Heart right ventricle (tissue), 16 donors: ENCODE measurements around the gene GAK. TPM values are rescaled to one million over a fixed set of nuclear protein-coding genes. Genes with fewer than 3 reads are reported as not detected.
"Not testable (repeated sequence)": the region's sequence is repeated elsewhere in the genome, so short reads cannot be mapped to it uniquely, and the experiment has no call there.

Experiments
- ATAC-seq, 8 donors: fragments of 200-7000 bp; cut with Tn5 transposase; one replicate each; pipeline ENCODE4 v1.9.1; 2020; ENCODE audit warnings: mild to moderate bottlenecking in 8 of 8, moderate library complexity in 8 of 8, moderate number of reproducible peaks in 1 of 8
- DNase-seq, 2 donors: peaks; one replicate each; pipeline ENCODE4 v3.0.0-alpha.2; 2020
- H3K27ac ChIP-seq, 10 donors: fragments of 200-600 bp; sonication (generic) in 2 of 10; one replicate each; pipeline versions ENCODE4 v1.5.0 to v1.8.0; 2020 to 2022; ENCODE audit warnings: mild to moderate bottlenecking in 3 of 10
- H3K27me3 ChIP-seq, 7 donors: fragments of 200-600 bp; one replicate each; pipeline ENCODE4 v1.8.0; 2021 to 2022; ENCODE audit warnings: mild to moderate bottlenecking in 2 of 7
- H3K36me3 ChIP-seq, 9 donors: fragments of 200-600 bp; sonication (generic) in 1 of 9; one replicate each; pipeline versions ENCODE4 v1.5.0 to v1.8.0; 2020 to 2022; ENCODE audit warnings: mild to moderate bottlenecking in 2 of 9
- H3K4me1 ChIP-seq, 9 donors: fragments of 200-600 bp; sonication (generic) in 1 of 9; one replicate each; pipeline versions ENCODE4 v1.5.0 to v1.8.0; 2020 to 2022; ENCODE audit warnings: mild to moderate bottlenecking in 4 of 9
- H3K4me3 ChIP-seq, 10 donors: fragments of 200-600 bp; sonication (generic) in 2 of 10; one replicate each; pipeline versions ENCODE4 v1.5.0 to v1.8.0; 2020 to 2022; ENCODE audit warnings: mild to moderate bottlenecking in 7 of 10, moderate library complexity in 2 of 10
- H3K9me3 ChIP-seq, 11 donors: fragments of 200-600 bp in 10 of 11; sonication (generic) in 2 of 11; one replicate each; pipeline versions ENCODE4 v1.5.0 to v1.8.0; 2013 to 2022; ENCODE audit warnings: mild to moderate bottlenecking in 2 of 11, control low read depth in 1 of 11, moderate library complexity in 1 of 11
- WGBS, 2 donors: extraction: QIAGEN DNeasy Blood & Tissue Kit; methylation state at CpG; one replicate each; pipeline ENCODE4 v1.1.7; 2013; ENCODE audit warnings: inconsistent platforms in 1 of 2; 5-methylcytosine and 5-hydroxymethylcytosine counted together
- intact Hi-C, 10 donors: fragments of 100-400 bp; cut with DNase I; formaldehyde crosslinking; loops; one replicate each; pipeline versions ENCODE4 v1.11.1 to v1.14.2; 2022
- long read RNA-seq, 3 donors: library from polyadenylated mRNA; unstranded; transcript quantifications; one replicate each; pipeline ENCODE4 v2.0.0, GENCODE V29; 2020 to 2021
- polyA plus RNA-seq, 2 donors: library from polyadenylated mRNA; stranded (reverse); fragments of 200-250 nt; gene quantifications; one replicate each; pipeline ENCODE4 v1.2.3, GENCODE V29; 2013
- total RNA-seq, 10 donors: library from RNA; stranded (reverse); fragmentation: NEBNext Ultra II Directional in 3 of 10; extraction: Animal tissue kit (Norgen Biotek cat#: 25700) in 3 of 10; gene quantifications; one replicate each; pipeline versions ENCODE4 v1.2.1 to v1.2.4, GENCODE V29; 2021 to 2023
- TF ChIP-seq, protein P1 (sequence below), 9 donors: fragments of 200-600 bp; sonication (generic) in 2 of 9; IDR thresholded peaks; one replicate each; pipeline versions ENCODE4 v1.5.0 to v1.8.0; 2021 to 2022; ENCODE audit warnings: antibody characterized with exemption in 9 of 9, mild to moderate bottlenecking in 5 of 9, moderate library complexity in 1 of 9
- donor health status: Arrhythmogenic right ventricular cardiomyopathy.
- donor health status: ischemic (EF 13 %, LVEDD 7.1; RV severe dilation, severe dysfunction).
- donor health status: healthy with polysubstance abuse.
- donor health status: DM: no; HTN: yes; CAD: no.
- donor health status: DM: no; HTN: no; CAD: no.
- donor health status: ischemic (EF 25% LVEDD 6.9; RV normal size, moderate dysfunction).
- donor health status: ischemic (EF 25% LVEDD 5.7; RV mildly dilated, moderate dysfunction).
- donor health status: healthy.
- donor health status: DM: yes; HTN: yes; CAD: no.
- donor health status: Ischemic cardiomyopathy.
- donor health status: ischemic (EF 35%, LVEDD 5.7; RV mildly dilated, moderate dysfunction).
- donor health status: nonischemic (EF 11% LVEDD 7.7; RV severe dilation, severe dysfunction).
- donor health status: DM: yes; HTN: yes; CAD: no.
- donor health status: PGD.
- donor health status: ischemic (EF 29% LVEDD 5.4; RV normal size, mild dysfunction).
- donor health status: nonischemic (EF 23%, LVEDD 6.1; RV moderate dilation, normal function).

GAK gene
- total RNA-seq (10 to 100 TPM; 21.0 to 38.1 (median 26.9) TPM), polyA plus RNA-seq (100 to 1,000 TPM in 1 of 2 donors, 10 to 100 TPM in 1; 48.6 to 105 TPM)
- long read RNA-seq, donor 1, full-length matches to known transcripts = 7 of 41 reads
- long read RNA-seq, donor 1, partial matches to known transcripts = 14 of 41 reads
- long read RNA-seq, donor 1, other reads (novel, unspliced or antisense) = 20 of 41 reads
- long read RNA-seq, donor 2, full-length matches to known transcripts = 1 of 39 reads
- long read RNA-seq, donor 2, partial matches to known transcripts = 22 of 39 reads
- long read RNA-seq, donor 2, other reads (novel, unspliced or antisense) = 16 of 39 reads
- long read RNA-seq, donor 3, full-length matches to known transcripts = 3 of 55 reads
- long read RNA-seq, donor 3, partial matches to known transcripts = 32 of 55 reads
- long read RNA-seq, donor 3, other reads (novel, unspliced or antisense) = 20 of 55 reads

DNA sequence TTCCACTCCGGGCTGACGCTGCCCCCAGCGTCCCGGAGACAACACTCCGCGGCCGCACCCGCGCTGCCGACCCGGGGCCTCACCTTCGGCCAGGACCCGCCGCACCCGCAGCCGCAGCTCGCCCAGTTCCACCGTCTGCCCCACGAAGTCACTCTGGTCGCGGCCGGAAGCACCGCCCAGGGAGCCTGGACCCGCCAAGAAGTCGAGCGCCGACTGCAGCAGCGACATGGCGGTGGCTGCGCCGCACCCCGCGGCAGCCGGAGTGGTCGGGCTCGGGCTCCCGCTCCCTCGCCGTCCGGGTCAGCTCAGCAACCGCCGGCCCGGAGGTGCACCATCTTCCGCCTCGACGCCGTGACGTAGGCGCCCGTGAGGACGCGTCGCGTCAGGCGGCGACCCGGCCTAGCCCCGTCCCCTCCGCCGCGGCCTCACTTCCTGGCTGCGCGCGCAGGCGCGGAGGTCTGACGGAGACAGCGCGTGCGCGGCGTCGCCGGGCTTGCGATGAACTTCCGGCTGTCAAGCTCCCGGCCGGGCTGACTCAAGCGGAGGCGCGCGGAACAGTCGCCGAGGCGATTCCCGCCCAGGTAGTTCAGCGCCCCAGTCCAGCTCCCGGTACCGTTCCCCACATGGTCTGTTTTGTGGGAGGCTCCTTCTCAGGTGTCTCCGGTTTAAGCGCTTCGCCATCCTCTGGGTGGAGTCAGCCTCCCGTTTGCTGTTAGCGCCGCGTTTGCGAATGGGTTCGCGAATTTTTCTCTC lies at the start of gene GAK, which contains the start of gene TMEM175:
Gene GAK, minus strand, starts transcription at position 357 of the 753 bp plus-strand sequence. Its CDS starts 129 bp downstream, at position 228.
Gene TMEM175, plus strand, starts transcription at position 501 of the 753 bp plus-strand sequence. CDS start 15,280 bp downstream, outside the sequence.
- WGBS, 2 donors = 0% methylated on average over 99 of the region's 99 CpGs
- peak within 1 kb of the TSS; percentile 87 to 100 (median 98) for H3K4me3 ChIP-seq
- TF ChIP-seq, protein P1, sequence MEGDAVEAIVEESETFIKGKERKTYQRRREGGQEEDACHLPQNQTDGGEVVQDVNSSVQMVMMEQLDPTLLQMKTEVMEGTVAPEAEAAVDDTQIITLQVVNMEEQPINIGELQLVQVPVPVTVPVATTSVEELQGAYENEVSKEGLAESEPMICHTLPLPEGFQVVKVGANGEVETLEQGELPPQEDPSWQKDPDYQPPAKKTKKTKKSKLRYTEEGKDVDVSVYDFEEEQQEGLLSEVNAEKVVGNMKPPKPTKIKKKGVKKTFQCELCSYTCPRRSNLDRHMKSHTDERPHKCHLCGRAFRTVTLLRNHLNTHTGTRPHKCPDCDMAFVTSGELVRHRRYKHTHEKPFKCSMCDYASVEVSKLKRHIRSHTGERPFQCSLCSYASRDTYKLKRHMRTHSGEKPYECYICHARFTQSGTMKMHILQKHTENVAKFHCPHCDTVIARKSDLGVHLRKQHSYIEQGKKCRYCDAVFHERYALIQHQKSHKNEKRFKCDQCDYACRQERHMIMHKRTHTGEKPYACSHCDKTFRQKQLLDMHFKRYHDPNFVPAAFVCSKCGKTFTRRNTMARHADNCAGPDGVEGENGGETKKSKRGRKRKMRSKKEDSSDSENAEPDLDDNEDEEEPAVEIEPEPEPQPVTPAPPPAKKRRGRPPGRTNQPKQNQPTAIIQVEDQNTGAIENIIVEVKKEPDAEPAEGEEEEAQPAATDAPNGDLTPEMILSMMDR (IDR thresholded peaks at IDR 0.05) = no peak

DNA sequence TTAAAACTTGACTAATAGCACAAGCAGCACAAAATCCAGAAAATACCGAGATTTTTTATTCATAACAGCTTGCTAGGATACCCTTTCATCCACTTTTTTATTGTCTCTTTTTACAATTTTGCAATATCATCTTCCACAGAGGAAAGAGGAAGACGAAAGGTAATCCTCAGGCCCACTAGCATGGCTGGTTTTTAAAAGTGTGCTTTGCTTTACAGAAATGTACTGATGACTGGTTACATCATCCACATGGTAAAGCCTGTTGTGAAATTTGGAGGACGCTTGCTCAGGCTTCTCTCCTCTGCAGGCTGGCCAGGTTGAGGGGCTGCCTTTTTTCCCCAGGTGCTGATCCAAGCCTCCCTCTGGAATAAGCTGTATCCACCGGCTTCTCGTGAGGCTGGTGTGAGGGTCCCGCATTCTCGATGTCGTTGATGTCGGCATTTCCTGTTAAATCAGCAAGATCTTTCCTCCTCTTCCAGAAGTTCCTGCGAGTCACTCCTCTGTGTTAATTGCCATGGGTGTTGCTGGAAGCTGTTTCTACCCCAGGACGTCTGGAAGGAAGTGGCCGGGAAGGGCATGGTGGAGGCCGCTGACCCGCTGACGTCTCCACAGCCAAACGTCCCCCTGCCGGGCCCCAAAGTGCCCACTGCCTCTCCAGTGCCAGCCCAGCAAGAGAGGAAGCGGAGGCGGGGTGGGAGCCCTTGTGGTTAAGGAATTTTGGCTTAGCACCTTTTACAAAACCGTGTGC lies 47.0 kb upstream of the GAK start:
- Histone ChIP-seq H3K27ac (peak overlapping the region in 1 of 10 donors; percentile 47), H3K4me3 (no peak overlapping the region), H3K4me1 (peaks cover 0 to 15% (median 0%) of the 10 kb centered on the region in 9 donors), H3K36me3 (no peaks in the 10 kb centered on the region), H3K9me3 (no peaks in the 10 kb centered on the region), H3K27me3 (no peaks in the 10 kb centered on the region)
- WGBS, 2 donors = 50 to 52% methylated on average over 20 of the region's 20 CpGs
- intact Hi-C loops = no loop called here
- ATAC-seq (peak in 1 of 8 donors; percentile 28), DNase-seq (no peak)
- TF ChIP-seq, protein P1 (IDR thresholded peaks at IDR 0.05) = no peak

More for the DNA sequence above, at the start of gene GAK, which contains the start of gene TMEM175:
- Histone ChIP-seq H3K27ac (peak within 1 kb of the TSS; percentile 75 to 98 (median 91)), H3K36me3 (peaks cover 0 to 4% (median 0%) of the 10 kb centered on the region in 9 donors), H3K27me3 (no peaks in the 10 kb centered on the region), H3K4me1 (peaks cover 8 to 70% (median 47%) of the 10 kb centered on the region in 9 donors), H3K9me3 (no peaks in the 10 kb centered on the region)
- DNase-seq = peak; percentile 93 to 97
- ATAC-seq = peak; percentile 99 to 100 (median 99)
- intact Hi-C loops = loop anchor here in 2 of 10 donors (5.0 to 10.0 kb wide), 3 partner anchors 147 to 247 kb away; partner anchors contain the start of gene SLC49A3 (in 1 of the 2)

DNA sequence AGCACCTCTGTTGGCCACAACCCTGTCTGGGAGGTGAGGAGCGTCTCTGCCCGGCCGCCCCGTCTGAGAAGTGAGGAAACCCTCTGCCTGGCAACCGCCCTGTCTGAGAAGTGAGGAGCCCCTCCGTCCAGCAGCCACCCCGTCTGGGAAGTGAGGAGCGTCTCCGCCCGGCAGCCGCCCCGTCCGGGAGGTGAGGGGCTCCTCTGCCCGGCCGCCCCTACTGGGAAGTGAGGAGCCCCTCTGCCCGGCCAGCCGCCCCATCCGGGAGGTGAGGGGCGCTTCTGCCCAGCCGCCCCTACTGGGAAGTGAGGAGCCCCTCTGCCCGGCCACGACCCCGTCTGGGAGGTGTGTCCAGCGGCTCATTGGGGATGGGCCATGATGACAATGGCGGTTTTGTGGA lies 43.9 kb upstream of the GAK start:
- H3K27ac ChIP-seq, H3K27me3 ChIP-seq, ATAC-seq, H3K36me3 ChIP-seq, intact Hi-C loops, H3K9me3 ChIP-seq, H3K4me3 ChIP-seq, DNase-seq: not testable (repeated sequence)
- peaks cover 9 to 39% (median 23%) of the 10 kb centered on the region in 9 donors for H3K4me1 ChIP-seq
- WGBS, 2 donors = 97 to 98% methylated on average over 13 to 21 of the region's 25 CpGs

DNA sequence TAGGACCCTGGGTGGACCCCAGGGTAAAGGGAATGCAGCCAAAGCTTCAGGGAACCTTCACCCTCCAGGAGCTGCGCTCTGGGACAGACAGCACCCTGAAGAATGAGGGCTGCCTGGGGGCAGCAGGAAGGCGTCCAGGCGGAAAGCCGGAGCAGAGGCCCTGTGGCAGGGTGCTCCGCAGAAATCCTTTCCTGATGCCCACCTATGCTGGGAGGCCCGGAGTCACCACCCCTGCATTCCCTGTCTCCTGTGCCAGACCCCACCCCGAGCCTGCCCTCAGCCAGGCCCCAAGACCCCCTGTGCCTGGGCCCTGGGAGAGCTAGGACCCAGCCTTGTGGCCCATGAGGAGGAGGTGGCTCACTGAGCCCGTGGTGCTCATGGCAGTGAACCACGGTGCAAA lies 42.6 kb upstream of the GAK start:
- intact Hi-C loops = loop anchor here in 1 of 10 donors (5.0 kb wide), 1 partner anchor 37 kb away; no protein-coding TSS in a partner anchor

More for the DNA sequence above, 42.6 kb upstream of the GAK start:
- ATAC-seq (no peak), DNase-seq (no peak)
- H3K27me3 ChIP-seq = no peaks in the 10 kb centered on the region
- no peak overlapping the region for H3K4me3 ChIP-seq
- WGBS, 2 donors = 91 to 94% methylated on average over 9 of the region's 9 CpGs
- no peaks in the 10 kb centered on the region for H3K36me3 ChIP-seq
- H3K9me3 ChIP-seq = no peaks in the 10 kb centered on the region
- H3K27ac ChIP-seq = no peak overlapping the region
- peaks cover 9 to 40% (median 24%) of the 10 kb centered on the region in 9 donors for H3K4me1 ChIP-seq
- TF ChIP-seq, protein P1 (IDR thresholded peaks at IDR 0.05) = no peak
